Stimulated activated CD8-positive, alpha-beta memory T cell treated with anti-CD3 and anti-CD28 coated beads, Interleukin-4, amount 100 ng/mL, for 48 hours (primary cell): ENCODE measurements around the gene ADAMTS15.

Experiments
- DNase-seq: peaks from one replicate; pipeline ENCODE4 v3.0.0-alpha.2; 2020

The ADAMTS15 gene

DNA sequence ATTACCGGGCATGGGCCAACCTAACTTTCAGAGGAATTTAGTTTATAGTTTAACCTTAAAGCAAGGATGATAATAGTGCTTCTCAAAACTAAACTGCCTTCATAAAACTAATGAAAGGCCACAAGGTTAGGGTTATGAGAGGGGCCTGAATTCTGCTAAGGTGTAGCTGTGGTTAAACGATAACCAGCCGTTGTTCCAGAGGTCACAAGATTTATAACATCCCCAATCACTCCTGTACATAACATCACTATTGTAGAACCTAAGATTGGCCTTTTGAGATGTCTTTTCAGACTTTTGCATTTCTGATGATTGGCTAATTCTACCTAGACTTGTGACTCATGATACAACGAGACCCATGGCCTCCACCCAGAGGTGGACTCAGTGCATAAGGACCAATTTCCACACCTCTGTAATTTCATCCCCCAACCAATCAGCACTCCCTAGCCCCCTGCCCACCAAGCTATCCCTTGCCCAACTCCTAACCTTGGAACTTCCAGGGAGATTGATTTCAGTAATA lies 69.8 kb downstream of the ADAMTS15 start:
- DNase-seq = no peak

DNA sequence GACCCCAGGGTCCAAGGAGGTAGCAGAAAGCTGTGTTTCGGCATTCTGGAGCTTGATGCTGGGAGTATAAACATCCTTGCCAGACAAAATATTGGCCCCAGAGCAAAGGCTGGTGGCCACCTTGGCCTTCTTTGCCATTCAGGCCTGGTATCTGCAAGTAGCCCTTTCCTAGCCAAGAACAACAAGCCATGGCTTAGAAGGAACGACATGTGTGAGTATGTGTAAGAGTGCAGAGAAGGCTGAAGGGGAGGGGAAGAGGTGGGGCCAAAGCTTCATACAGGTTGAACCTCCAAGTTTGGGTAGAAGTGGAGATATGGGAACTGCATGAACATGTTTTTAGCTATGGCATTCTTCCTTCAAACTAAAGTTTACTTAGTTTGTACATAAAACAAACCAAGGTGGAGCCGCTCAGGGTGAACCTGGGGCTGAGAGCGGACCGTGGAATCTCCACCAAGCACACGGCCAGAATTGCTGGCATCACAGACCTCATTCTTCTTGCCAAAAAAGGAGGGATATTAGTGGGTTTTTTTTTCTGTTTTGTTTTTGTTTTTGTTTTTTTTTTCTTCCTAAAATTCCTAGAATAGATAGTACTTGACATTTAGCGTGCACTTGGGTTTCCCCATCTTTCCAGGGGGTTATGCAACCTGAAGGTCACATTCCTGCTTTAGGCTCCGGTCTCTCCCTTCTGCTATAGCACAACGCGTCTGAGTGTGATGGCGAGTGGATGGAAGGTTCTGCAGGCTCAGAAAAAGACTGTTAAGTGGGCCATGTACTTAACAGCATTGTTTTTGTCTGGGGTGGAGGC lies 70.9 kb downstream of the ADAMTS15 start:
- DNase-seq = no peak

DNA sequence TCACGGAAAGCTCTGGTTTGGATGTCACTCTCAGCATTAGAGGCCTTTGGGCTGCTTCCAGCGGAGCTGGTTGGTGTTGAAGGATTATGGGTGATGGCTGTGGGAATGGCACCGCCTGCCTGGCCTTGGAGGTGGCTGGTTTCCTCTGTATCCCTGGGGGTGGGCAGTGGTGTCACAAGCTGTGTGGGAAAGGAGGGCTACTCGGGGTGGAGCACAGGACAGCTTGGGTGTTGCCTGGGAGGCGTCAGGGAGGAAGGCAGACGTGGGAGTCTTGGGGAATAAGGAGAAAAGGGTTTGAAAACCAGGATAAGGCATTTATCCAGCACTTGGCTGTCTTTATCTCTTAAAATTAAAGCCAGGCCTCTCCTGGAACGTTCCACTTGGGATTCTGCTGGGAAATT lies 71.8 kb downstream of the ADAMTS15 start:
- DNase-seq = no peak

DNA sequence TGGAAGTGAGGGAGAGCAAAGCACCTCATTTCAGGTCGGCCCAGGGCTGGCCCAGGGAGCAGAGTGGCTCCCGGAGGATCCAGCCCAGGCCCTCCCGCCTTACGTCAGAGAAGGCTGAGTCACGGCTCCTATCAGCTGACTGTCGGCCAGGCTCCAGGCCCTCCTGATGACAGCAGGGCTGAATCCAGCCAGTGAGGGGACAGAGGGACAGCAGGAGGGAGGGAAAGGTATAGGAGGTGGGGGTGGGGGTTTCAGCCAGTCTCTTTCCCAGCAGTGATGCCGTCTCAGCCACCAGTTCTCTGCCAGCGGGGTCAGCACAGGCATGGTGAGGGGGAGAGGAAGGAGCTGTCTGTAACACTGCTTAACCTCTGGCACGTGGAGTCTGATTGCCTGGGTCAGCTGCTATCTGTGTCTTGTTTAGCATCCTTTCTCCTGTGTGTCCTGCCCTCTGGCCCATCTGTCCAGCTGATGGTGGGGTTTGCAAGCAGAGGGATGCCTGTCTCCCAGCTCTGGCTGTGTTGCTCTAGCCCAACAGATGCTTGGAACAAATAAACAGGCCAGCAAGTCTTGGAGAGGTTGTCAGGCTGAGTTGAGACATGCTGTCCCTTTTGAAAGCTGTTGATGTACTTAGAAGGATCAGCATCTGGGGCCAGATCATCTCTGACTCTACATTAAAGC lies 74.0 kb downstream of the ADAMTS15 start:
- DNase-seq = no peak

DNA sequence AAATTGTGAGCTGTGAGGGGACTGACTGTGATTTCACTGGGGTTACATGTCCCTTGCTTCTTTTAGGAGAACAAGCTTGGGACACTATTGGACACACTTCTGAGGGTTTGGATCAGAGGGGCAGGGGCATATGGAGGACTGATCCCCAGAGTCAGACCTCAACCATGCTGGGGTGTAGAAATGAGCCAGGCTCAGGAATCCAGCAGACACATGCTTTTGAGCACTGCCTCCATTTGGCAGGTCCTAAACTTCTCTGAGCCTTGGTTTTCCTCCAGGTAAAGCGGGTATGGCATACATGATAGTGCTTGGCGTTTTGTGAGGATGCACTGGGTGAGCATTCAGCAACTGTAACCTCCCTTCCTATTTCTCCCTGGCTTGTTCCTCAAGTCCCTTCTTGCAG lies 74.7 kb downstream of the ADAMTS15 start:
- no peak for DNase-seq

DNA sequence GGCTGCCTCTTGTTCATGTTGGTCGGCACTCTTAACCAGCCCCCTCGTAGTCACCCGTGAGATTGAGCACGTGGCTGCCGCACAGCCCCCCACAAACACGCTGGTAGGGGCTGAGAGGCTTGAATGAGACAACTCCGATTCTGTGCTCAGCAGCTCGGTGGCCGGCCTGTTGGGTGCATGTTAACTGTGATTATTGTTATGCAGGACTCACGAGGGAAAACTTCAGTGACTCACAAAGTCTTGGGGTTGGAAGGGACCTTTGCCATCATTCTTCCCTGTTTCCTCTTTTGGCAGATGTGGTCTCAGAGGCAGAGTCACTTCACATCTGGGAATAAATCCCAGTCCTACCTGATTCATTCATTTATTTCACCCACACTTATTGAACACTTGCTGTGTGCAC lies 75.2 kb downstream of the ADAMTS15 start:
- no peak for DNase-seq

DNA sequence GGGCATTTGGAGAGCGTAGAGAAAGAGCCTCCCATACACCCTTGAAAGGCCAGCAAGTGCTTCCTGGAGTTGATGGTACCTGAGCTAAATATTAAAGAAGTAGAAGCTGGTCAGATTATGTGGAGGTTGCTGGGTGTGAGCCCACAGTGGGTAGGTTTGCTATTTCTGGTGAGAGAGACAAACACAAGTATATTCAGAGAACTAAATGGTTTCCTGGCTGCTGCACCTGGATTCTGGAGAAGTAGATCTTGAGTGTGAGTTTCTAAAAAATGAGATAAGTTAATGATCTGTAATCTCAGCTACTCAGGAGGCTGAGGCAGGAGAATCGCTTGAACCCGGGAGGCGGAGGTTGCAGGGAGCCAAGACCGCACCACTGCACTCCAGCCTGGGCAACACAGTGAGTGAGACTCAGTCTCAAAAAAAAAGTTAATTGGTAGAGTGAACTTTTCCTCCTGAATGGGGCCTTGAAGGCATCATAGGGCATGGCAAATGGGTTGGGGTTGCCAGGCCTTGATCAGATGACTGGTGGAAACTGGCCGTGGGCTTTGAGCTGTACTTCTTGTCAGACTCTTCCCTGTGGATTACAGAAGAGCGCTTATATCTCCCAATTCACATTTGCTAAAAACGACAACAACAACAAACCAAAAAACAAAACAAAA lies 75.8 kb downstream of the ADAMTS15 start:
- no peak for DNase-seq

DNA sequence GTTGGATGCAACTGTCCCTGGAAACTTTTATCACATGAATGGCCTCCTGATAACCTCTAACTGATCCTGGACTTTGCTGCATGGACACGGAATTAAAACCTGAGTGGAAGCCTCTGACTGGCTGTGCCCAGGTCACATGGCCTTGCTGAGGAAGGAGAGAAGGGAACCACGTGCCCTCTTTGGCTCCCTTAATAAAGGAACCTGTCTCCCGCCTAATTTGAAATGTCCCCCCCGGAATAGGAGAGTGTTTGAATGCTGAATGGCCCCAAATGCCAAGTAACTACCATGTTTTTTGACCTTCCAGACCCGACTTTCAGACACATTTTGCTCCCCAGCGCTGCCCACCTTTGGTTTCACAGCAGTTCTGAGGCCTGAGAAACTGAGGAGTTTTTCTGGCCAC lies 76.9 kb downstream of the ADAMTS15 start:
- DNase-seq = no peak
